ENCODE results near the gene CRP. TPM values are rescaled to one million over a fixed set of nuclear protein-coding genes. Genes with fewer than 3 reads are reported as not detected.

Gene CRP
- total and polyA plus RNA-seq, 9 of the 15 experiments (the other 6 are each of a cell fraction or from before 2014, with no cell fraction given) = 0.69 TPM; not detected in 8

- Histone ChIP-seq H3K27me3 (ENCODE audit: control insufficient read depth in 2 of 2, insufficient read depth in 2 of 2, low read length in 2 of 2) (no peaks in the 10 kb centered on the region), H2AFZ (ENCODE audit: low read depth, low read length) (no peak overlapping the region), H3K27ac (ENCODE audit: extremely low read depth, low read depth, low read length) (no peak overlapping the region), H4K20me1 (replicated peaks; ENCODE audit: control insufficient read depth, insufficient read depth, low read length) (no peaks in the 10 kb centered on the region), H3K9me3 (replicated peaks; ENCODE audit: control insufficient read depth, insufficient read depth, low read depth, low read length) (no peaks in the 10 kb centered on the region), H3K9me1 (ENCODE audit: control insufficient read depth, insufficient read depth, low read length) (no peaks in the 10 kb centered on the region), H3K4me3 (no peak overlapping the region), H3K4me2 (ENCODE audit: insufficient read depth, low read length) (no peak overlapping the region), H3K79me2 (ENCODE audit: control insufficient read depth, insufficient read depth, low read length) (no peaks in the 10 kb centered on the region), H3K9ac (ENCODE audit: insufficient read depth in 1 of 2, low read depth in 2 of 2, low read length in 2 of 2) (no peak overlapping the region), H3K36me3 (ENCODE audit: control insufficient read depth, insufficient read depth, low read length) (no peaks in the 10 kb centered on the region), H3K4me1 (replicated peaks in 1 of 2; ENCODE audit: control insufficient read depth in 2 of 2, insufficient read depth in 2 of 2, low read length in 2 of 2) (0 out of 5 replicates have a peak, but pooled peaks cover 0 to 4% of the 10 kb centered on the region in 2 experiments)
- DNase-seq (ENCODE audit: extremely low read depth in 1 of 4, low spot score in 3 of 4) (no peak), ATAC-seq (no peak), FAIRE-seq (no peak)
- WGBS (ENCODE audit: insufficient coverage, low coverage, missing lambda C conversion rate) = 0% methylated on average over 1 of the region's 1 CpG
- POLR2A ChIA-PET = no interaction called here
- in situ Hi-C loops (cut with MboI) (no loop called here), intact Hi-C loops (cut with micrococcal nuclease) (no loop called here)
- no TSS peak for BruUV-seq (replicated peaks)
- TF ChIP-seq GABPB2 (CRISPR knock-in tag; conservative IDR thresholded peaks at IDR 0.05) (no peak), ATF7 (IDR thresholded peaks at IDR 0.05) (no peak), FOXO4 (CRISPR knock-in tag; IDR thresholded peaks at IDR 0.05) (no peak), CTCFL (IDR thresholded peaks at IDR 0.05; ENCODE audit: borderline replicate concordance, insufficient read depth, low read depth, low read length, poor library complexity, severe bottlenecking) (no peak), HDAC8 (tag; IDR thresholded peaks at IDR 0.05) (no peak), ZBTB7A (IDR thresholded peaks at IDR 0.05; ENCODE audit: borderline replicate concordance, control insufficient read depth, low read depth, low read length) (no peak), PHF21A (IDR thresholded peaks at IDR 0.05; ENCODE audit: borderline replicate concordance, low read depth) (no peak), PURB (CRISPR knock-in tag; IDR thresholded peaks at IDR 0.05; ENCODE audit: low read depth) (no peak), ELF1 (tag; IDR thresholded peaks at IDR 0.05) (no peak), MYNN (IDR thresholded peaks at IDR 0.05) (no peak), MYNN (CRISPR knock-in tag; IDR thresholded peaks at IDR 0.05) (no peak)
- TF ChIP-seq, protein P1, sequence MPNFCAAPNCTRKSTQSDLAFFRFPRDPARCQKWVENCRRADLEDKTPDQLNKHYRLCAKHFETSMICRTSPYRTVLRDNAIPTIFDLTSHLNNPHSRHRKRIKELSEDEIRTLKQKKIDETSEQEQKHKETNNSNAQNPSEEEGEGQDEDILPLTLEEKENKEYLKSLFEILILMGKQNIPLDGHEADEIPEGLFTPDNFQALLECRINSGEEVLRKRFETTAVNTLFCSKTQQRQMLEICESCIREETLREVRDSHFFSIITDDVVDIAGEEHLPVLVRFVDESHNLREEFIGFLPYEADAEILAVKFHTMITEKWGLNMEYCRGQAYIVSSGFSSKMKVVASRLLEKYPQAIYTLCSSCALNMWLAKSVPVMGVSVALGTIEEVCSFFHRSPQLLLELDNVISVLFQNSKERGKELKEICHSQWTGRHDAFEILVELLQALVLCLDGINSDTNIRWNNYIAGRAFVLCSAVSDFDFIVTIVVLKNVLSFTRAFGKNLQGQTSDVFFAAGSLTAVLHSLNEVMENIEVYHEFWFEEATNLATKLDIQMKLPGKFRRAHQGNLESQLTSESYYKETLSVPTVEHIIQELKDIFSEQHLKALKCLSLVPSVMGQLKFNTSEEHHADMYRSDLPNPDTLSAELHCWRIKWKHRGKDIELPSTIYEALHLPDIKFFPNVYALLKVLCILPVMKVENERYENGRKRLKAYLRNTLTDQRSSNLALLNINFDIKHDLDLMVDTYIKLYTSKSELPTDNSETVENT (CRISPR knock-in tag; IDR thresholded peaks at IDR 0.05) = no peak
- TF ChIP-seq, protein P2, sequence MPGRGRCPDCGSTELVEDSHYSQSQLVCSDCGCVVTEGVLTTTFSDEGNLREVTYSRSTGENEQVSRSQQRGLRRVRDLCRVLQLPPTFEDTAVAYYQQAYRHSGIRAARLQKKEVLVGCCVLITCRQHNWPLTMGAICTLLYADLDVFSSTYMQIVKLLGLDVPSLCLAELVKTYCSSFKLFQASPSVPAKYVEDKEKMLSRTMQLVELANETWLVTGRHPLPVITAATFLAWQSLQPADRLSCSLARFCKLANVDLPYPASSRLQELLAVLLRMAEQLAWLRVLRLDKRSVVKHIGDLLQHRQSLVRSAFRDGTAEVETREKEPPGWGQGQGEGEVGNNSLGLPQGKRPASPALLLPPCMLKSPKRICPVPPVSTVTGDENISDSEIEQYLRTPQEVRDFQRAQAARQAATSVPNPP (IDR thresholded peaks at IDR 0.05; ENCODE audit: borderline replicate concordance, insufficient read depth, insufficient read length) = no peak
- CTCF ChIA-PET (ENCODE audit: low intra/inter-chr PET ratio) = no interaction called here
These were observed 9.9 kb downstream of the CRP start for GRCh38 chr1:159704481-159704880.

Data from K562 (cell line).